RPMI8226 (cell line): ENCODE data around the gene TRIM71.
"Not testable (repeated sequence)": the region's sequence is repeated elsewhere in the genome, so short reads cannot be mapped to it uniquely, and the experiment has no call there.

ENCODE experiments used
- DNase-seq: peaks from one replicate; pipeline ENCODE4 v3.0.0-alpha.2; 2015

Gene TRIM71

DNA sequence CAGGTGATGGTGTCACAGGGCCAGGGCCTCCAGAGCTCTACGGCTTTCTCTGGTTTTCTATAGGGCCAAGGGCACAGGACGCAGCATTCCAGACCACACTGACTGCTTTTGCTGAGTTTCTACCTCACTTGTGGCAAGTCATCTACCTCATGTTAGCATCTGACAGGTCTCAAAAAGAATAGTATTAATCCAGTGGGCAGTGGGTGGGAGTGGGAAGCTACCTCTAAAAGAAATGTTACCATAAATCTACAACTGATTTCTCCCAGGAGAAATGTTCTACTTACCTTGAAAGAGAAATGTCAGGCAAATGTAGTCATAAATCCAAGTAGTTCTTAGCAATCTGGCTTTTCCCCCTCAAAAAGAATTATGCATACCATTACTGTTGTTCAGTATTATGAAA, 77.9 kb downstream of the TRIM71 start:
- no peak for DNase-seq

DNA sequence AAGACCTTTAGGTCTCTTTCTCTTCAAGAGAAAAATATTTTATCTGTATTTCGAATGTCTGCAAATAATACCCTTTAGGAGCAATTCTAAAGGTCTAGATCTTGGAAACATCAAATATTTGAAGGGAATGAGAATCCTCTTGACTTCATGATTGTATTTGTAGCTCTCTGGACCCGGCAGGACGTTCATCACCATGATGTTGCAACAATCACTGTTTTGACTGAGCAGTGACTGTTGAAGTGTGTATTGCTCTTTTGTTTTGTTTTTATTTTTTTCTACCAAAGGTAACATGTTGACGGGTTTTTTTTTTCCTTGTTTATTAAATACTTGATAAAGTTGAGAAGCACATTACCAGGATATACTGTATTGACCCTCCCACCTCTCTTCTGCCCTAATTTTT, 78.3 kb downstream of the TRIM71 start:
- no peak for DNase-seq

DNA sequence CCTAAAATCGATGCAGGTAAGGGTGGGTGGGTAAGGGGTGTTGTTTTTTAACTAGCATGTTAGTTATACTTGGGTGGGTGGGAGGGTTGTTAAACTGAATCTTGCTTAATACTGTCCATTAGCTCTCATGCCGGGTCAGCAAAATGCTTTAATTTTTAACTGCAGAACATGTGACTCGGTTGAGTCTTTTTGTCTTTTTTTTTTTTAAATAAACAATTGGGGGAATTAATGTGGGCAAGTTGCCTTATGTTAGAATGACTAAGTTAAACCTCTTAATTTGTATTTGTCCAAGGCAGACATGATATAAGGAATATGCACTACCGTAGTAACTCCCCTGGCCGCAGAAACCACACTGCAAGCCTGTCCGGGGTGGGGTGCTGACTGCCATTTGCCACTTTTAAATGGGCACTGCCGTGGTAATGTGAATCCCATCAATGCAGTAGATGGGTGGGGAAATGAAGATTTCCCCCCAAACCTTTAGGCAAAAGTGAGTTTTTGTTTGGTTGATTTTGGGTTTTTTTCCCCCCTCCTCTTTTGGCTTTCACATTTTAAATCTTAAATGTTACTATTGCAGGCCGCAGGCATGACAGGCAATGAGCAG, 79.3 kb downstream of the TRIM71 start:
- no peak for DNase-seq

DNA sequence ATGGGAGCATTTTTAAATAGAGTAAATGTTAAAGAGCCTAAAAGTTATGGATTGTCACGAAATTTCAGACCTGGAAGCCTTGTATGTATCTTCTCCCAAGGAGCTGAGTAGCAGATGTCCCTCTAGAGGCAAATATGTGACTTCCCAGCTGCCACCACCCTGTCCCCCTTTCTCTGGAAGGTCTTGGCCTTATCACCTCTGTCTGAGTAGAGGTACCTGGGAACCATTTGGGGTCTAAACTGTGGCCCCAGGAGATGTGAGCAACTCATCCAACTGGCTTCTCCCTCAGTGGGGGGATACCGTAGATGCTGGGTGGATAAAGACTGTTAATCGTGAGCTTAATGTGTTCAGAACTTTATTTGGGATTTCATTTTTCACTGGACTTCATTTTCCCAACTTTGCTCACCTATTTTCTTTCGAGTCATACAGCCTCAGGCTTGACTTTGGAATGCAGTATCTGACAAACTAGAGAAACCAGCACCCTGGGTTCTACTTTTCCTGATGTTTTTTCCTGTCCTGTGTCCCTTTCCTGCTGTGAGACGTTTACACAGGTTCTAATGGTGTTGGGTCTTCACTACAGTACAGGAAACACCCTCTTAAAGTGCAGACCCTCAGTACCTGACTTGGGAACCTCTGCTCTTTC, 80.3 kb downstream of the TRIM71 start:
- DNase-seq, result no peak

DNA sequence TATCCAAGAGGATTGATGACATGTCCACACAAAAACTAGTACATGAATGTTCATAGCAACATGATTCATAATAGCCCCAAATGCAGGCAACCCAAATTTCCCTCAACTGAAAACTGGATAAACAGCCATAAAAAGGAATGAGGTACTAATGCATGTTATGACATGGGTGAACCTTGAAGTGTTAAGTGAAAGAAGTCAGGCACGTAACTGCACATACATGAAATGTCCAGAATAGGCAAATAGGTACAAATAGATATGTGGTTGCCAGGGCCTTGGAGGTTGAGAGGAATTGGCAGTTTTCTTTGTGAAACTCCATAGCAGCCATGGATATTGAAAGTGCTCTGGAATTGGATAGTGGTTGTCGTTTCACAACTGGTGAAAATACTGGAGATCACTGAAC, 81.5 kb downstream of the TRIM71 start:
- no peak for DNase-seq

DNA sequence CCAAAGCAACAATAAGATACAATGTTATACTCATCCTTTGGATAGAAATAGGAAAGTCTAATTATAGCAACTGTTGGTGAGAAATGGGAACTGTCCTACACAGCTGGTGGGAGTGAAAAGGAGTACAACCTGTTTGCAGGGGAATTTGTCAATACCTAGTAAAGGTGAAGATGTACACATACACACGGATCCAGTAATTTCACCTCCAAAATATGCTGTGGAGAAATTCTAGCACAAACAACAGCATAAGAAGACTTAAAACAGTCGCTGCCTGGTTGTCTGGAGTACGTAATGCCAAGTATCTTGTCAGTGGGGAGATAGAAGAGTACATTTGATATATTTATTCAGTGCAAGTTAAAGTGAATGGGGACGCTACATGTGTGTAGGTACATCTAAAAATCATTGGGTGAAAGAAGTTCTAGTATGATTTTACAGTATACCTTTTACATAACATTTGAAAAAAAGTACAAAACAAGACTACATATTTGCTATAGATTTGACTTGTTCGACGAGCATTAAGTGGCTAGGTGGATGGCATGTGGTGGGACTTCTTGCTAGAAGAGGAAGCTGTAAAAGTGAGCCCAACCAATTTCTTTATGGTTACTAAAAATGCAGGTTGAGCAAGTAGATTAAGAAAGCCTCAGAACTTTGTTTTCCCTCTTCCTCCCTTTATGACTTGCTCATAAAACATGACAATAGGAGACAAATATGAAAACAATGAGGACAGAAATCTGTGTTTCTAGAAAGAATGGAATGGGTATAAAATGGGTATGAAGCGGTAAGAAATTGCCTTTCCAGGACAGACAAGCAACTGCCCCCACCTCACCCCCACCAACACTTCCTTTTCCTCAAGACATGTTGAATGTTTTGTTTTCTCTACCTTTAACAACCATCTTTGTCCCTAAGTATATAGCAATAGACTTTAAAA, 83.5 kb downstream of the TRIM71 start:
- no peak for DNase-seq

DNA sequence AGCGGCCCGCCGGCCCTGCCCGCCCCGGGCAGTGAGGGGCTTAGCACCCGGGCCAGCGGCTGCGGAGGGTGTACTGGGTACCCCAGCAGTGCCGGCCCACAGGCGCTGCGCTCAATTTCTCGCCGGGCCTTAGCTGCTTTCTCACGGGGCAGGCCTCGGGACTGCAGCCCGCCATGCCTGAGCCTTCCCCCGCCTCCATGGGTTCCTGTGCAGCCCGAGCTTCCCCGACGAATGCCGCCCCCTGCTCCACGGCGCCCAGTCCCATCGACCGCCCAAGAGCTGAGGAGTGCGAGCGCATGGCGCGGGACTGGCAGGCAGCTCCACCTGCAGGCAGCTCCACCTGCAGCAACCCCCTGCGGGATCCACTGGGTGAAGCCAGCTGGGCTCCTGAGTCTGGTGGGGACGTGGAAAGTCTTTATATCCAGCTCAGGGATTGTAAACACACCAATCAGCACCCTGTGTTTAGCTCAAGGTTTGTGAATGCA, 85.1 kb downstream of the TRIM71 start:
- DNase-seq, result not testable (repeated sequence)

DNA sequence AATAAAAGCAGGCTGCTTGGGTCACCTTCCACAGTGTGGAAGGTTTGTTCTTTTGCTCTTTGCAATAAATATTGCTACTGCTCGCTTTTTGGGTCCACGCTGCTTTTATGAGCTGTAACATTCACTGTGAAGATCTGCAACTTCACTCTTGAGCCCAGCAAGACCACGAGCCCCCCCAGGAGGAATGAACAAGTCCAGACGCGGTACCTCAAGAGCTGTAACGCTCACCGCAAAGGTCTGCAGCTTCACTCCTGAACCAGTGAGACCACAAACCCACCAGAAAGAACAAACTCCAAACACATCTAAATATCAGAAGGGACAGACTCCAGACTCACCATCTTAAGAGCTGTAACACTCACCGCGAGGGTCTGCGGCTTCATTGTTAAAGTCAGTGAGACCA, 86.2 kb downstream of the TRIM71 start:
- DNase-seq, result no peak

DNA sequence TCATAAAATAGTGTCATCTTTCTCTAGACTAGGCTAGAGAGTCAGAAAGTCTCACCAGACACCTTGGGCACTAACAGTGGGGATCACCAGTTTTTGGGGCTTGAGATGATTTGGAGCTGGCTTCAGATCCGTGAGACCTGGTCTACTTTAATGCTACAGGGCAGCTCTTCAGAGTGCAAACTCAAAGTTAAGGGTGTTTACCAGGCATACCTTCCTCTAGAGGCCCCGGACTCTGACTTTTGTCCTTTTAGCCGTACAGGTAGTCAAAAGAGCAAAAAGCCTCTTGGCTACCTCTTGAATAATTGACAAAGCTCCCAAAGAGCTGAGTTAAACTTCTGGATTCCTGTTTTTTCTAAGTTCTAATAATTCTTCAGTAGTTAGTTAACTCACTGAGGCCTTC, 92.2 kb downstream of the TRIM71 start:
- no peak for DNase-seq

DNA sequence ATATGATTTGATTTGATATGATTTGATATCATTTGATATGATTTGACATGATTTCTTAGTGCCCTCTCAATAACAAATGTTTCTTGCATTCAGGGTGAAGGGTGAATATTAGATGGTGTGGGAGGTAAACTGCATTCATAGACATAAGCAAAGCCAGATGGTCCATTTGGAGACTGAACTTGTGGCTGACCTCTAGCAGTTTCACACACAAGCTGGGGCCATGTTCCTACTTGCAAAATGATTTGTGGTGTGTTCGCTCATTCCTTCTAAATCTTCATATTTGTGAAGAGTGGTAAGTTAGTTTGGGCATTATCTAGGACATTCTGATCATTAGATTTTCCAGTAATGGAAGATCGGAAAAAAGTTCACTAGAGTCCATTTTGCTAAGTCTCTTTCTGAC, 93.2 kb downstream of the TRIM71 start:
- DNase-seq, result no peak

DNA sequence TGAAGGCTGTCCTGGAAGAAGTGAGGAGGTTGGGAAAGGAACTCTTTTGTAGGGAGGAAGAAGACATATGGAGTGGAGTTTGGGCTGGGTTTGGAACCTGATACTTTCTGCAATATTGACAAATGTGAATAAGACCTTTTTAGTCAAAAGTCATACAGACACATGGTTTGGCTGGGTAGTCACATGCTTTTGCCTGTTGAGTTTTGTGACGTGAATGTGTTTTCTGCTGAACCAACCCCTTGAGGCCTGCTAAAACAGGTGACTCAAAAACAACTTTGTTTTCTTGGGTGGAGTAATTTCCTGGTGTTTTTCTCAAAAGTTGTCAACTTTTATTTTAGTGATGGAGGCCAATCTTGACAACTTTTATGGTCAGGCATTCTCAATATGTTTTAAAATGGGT, 94.2 kb downstream of the TRIM71 start:
- DNase-seq, result no peak

DNA sequence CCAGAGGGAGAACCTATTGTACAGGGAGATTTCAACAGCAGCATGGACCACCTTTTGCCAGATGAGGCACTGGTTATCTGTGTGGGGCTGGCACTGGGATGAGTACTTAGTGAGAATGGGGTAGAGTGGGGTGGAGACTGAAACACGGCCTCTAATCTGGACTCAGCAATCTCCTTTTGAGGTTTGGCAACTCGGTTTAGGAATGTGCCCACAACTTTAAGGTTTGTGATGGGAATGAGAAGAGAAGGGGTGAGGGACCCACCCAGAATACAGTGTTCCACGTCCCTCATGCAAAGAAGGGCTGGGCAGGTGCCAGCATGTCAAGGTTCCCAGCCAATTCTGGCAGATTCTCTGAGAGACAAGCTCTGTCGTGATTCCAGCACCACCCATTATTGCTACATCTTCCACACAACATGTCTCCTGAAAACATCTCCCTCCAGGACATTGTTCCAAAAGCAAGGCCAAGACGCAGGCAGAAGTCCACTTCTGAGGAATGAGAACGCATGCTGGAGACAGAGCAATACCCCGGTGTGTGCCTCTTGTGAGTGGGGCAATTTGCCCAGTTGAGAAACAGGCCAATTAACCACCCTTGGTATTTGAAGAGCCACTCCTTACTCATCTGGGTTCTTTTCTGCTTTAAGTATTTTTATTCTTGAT, 96.1 kb downstream of the TRIM71 start:
- no peak for DNase-seq

DNA sequence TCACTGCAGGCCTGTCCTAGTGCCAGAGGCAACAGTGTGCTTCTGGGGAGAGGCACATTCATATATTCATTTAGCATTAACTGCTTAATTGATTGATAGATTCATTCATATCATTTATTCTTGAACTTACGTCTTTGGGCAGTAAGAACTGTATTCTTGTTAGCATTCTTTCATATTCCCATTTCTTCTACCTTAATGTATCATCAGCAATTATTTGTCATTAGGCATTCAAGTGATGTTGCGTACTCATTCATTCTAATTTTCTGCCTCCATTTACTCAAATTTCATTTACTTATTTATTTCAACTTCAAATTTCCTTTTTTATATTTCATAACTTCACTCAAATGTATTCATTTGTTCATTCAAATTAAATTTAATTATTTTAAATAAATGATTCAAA, 102.1 kb downstream of the TRIM71 start:
- no peak for DNase-seq

DNA sequence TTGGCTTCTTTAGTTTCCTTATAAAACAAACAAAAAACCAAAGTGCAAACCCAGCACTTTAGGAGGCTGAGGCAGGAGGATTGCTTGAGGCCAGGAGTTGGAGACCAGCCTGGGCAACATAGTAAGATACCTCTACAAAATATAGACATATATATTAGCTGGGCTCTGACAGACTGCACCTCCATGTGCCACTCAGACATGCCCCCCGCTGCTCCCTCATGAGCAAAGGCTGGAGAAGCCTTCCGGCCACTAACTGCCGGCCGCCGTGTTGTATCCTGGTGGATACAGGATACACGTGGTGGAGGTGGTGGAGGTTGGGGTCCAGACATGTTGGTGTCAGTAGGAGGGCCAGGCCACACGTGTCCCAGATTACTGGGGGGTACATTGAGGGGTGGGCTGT, 104.3 kb downstream of the TRIM71 start:
- no peak for DNase-seq

DNA sequence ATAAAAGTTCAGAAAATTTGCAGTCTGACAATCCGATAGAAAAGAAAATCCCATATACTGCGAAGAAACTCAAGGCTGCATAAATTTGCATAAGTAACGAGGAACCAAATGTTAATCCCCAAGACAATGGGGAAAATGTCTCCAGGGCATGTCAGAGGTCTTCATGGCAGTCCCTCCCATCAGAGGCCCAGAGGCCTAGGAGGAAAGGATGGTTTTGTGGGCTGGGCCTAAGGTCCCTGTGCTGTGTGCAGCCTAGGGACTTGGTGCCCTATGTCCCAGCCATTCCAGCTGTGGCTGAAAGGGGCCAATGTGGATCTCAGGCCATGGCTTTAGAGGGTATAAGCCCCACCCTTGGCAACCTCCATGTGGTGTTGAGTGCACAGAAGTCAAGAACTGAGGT, 112.4 kb downstream of the TRIM71 start:
- DNase-seq, result no peak

DNA sequence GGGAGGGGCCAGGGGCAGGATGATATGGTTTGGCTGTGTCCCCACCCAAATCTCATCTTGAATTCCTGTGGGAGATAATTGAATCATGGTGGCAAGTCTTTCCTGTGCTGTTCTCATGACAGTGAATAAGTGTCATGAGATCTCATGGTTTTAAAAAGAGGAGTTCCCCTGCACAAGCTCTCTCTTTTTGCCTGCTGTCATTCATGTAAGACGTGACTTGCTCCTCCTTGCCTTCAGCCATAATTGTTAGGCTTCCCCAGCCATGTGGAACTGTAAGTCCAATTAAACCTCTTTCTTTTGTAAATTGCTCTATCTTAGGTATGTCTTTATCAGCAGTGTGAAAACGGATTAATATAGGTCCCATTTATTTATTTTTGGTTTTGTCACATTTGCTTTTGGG, 113.5 kb downstream of the TRIM71 start:
- DNase-seq, result not testable (repeated sequence)

DNA sequence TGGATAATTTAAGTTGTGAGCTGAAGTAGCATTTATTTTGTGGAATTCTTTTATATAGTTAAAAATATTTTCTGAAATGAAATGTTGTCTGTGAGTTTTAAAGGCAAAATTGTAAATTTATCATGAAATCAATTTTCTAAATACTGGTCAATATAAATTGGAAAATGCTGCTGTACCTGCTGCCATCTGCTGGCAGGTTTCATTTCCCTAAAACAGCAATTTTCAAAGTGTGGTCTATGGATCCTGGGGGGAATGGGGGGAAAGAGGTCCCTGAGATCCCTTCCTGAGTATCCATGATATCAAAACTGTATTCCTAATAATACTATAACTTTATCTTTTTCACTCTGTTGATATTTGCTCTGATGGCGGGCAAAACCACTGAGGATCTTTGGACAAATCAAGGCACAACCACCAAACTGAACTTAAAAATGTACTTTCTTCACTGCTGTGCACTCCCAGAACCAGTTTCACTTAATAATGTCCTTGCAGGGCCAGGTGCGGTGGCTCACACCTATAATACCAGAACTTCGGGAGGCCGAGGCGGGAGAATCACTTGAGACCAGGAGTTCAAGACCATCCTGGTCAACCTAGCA, 116.4 kb downstream of the TRIM71 start:
- peak; percentile 21 for DNase-seq

DNA sequence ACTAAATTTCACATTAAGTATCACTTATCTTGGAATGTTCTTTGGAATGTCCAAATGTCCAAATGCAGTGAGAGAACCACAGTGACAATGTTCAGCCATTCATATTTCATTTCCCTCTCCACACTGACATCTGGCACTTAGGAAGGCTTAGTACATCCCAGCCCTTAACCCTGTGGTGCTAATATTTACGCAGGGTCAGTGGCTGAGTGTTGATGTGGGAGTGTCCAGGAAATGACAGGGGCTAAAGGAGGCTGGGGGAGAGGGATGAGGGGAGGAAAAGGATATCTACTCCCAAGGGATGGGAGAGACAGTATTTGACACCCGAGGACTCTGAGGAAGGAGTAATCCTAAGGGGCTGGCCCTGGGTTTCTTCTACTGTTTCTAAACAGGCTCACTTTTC, 119.5 kb downstream of the TRIM71 start:
- no peak for DNase-seq

DNA sequence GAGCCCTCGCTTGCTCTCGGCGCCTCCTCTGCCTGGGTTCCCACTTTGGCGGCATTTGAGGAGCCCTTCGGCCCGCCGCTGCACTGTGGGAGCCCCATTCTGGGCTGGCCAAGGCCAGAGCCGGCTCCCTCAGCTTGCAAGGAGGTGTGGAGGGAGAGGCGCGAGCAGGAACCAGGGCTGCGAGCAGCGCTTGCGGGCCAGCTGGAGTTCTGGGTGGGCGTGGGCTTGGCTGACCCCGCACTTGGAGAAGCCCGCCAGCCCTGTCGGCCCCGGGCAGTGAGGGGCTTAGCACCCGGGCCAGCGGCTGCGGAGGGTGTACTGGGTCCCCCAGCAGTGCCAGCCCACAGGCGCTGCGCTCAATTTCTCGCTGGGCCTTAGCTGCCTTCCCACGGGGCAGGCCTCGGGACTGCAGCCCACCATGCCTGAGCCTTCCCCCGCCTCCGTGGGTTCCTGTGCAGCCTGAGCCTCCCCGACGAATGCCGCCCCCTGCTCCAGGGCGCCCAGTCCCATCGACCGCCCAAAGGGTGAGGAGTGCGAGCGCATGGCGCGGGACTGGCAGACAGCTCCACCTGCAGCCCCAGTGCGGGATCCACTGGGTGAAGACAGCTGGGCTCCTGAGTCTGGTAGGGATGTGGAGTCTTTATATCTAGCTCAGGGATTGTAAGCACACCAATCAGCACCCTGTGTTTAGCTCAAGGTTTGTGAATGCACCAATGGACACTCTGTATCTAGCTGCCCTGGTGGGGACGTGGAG, 121.9 kb downstream of the TRIM71 start:
- not testable (repeated sequence) for DNase-seq

DNA sequence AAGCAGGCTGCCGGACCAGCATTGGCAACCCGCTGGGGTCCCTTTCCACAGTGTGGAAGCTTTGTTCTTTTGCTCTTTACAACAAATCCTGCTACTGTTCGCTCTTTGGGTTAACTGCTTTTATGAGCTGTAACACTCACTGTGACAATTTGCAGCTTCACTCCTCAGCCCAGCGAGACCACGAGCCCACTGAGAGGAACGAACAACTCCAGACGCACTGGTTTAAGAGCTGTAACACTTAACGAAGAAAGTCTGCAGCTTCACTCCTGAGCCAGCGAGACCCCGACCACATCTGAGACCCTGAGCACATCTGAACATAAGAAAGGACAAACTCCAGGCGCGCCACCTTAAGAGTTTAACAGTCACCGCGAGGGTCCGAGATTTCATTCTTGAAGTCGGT, 122.9 kb downstream of the TRIM71 start:
- no peak for DNase-seq

DNA sequence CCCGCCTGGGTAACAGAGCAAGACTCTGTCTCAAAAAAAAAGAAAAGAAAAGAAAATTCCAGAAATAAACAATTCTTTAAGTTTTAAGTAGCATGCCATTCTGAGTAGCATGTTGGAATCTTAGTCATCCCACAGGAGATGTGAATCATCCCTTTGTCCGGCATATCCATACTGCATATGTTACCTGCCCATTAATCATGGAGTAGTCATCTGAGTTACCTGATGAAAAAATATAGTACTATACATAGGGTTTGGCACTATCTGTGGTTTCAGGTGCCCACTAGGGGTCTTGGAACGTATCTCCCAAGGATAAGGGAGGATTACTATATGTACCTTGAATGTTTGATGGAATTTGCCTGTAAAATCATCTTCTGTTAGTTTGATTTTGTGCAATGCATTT, 127.3 kb downstream of the TRIM71 start:
- DNase-seq, result no peak

DNA sequence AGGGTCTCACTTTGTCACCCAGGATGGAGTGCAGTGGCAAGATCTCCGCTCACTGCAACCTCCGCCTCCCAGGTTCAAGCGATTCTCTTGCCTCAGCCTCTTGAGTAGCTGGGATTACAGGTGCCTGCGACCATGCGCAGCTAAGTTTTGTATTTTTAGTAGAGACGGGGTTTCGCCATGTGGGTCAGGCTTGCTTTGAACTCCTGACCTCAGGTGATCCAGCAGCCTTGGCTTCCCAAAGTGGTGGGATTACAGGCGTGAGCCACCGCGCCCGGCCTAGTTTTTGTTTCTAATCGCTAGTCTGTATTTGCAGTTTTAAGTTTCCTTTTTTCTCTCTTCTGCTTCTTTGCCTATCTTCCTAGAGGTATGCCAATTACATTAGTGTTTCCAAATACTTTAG, 127.8 kb downstream of the TRIM71 start:
- not testable (repeated sequence) for DNase-seq
